ENCODE results near the gene TNC.

- no peak for TF ChIP-seq TCF12 (IDR thresholded peaks at IDR 0.05; ENCODE audit: low read depth, low read length)
- no peak for TF ChIP-seq BCLAF1 (IDR thresholded peaks at IDR 0.05)
- no peak for TF ChIP-seq YBX1 (IDR thresholded peaks at IDR 0.05)
- TF ChIP-seq SUPT20H (IDR thresholded peaks at IDR 0.05; ENCODE audit: borderline replicate concordance, control insufficient read depth, low read depth, low read length): no peak
- no peak for TF ChIP-seq TAF1 (IDR thresholded peaks at IDR 0.05; ENCODE audit: borderline replicate concordance, low read depth, low read length)
- TF ChIP-seq MEF2B (IDR thresholded peaks at IDR 0.05; ENCODE audit: partially characterized antibody, poor library complexity, severe bottlenecking): no peak
- no peak for TF ChIP-seq E2F4 (IDR thresholded peaks at IDR 0.05; ENCODE audit: low read depth, low read length)
- TF ChIP-seq CTCF (IDR thresholded peaks at IDR 0.05 in 2 of 3, conservative IDR thresholded peaks at IDR 0.05 in 1 of 3; ENCODE audit: control insufficient read depth in 2 of 3, extremely low read depth in 1 of 3, insufficient read depth in 1 of 3, low read depth in 3 of 3, low read length in 3 of 3): no peak
- TF ChIP-seq ETV6 (conservative IDR thresholded peaks at IDR 0.05 in 1 of 2, IDR thresholded peaks at IDR 0.05 in 1 of 2; ENCODE audit: borderline replicate concordance in 1 of 2, low read depth in 1 of 2): no peak
- TF ChIP-seq CEBPB (IDR thresholded peaks at IDR 0.05; ENCODE audit: borderline replicate concordance in 1 of 2, low read depth in 2 of 2, low read length in 2 of 2): no peak
- TF ChIP-seq ATF3 (IDR thresholded peaks at IDR 0.05; ENCODE audit: borderline replicate concordance, extremely low read depth, low read depth, low read length): no peak
- no peak for TF ChIP-seq SUZ12 (IDR thresholded peaks at IDR 0.05; ENCODE audit: unreplicated experiment)
- no peak for TF ChIP-seq BACH1 (IDR thresholded peaks at IDR 0.05; ENCODE audit: borderline replicate concordance)
- TF ChIP-seq EZH2 (IDR thresholded peaks at IDR 0.05; ENCODE audit: borderline replicate concordance, control insufficient read depth, low read depth, low read length): no peak
Measured at GRCh38 chr9:115158661-115159481, 40.9 kb upstream of the TNC start.
